HG03469 (cell line): Measurements from ENCODE around the gene BTBD2.

Experiments used
- ATAC-seq: cut with Tn5 transposase; IDR thresholded peaks from one replicate; pipeline ENCODE4 v1.9.1; 2021; ENCODE audit warnings: mild to moderate bottlenecking, moderate library complexity, moderate number of reproducible peaks; ENCODE audit not compliant: unreplicated experiment

The BTBD2 gene

GRCh38 chr19:1987197-1988187, 28.0 kb downstream of the BTBD2 start:
- ATAC-seq = no peak

DNA sequence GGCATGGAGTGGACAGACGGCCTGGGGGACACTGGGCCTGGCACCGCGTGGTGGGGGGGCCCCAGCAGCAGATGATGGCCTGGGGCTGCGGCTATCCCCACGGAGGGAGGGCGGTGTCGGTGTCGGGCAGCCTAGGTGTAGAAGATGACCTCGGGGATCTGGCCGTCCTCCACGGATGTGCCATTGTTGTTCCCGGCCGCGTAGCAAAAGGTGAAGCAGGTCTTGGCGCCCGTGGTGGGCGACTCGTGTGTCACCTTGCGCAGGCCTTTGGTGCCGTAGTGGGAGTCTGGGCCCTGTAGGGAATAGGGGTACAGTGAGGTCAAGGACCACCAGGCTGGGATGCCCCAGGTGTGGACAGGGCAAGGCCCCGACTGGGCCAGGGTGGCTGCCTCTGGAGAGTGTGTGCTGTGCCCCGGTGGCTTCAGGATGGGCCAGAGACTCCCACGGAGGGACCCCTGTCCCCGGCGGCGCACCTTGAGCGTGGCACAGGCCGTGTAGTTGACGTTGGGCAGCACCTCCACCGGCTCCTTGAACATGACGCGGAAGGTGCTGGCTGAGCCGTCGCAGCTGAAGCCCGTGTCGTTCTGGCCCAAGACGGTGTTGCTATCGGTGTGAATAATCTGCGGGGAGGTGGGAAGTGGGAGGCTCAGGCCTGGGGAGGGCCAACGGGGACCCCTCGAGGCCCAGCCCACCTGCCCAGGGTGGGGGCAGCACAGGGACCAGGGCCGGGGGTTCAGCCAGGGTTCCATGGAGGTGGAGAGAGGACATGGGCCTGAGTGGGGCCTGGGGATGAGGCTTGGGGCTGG, 29.0 kb downstream of the BTBD2 start:
- no peak for ATAC-seq

- no peak for ATAC-seq
These were observed 29.7 kb downstream of the BTBD2 start for GRCh38 chr19:1985588-1986356.

- no peak for ATAC-seq
These were observed 31.2 kb downstream of the BTBD2 start for GRCh38 chr19:1984357-1984756.

GRCh38 chr19:1981253-1981652, 34.3 kb downstream of the BTBD2 start:
- no peak for ATAC-seq

DNA sequence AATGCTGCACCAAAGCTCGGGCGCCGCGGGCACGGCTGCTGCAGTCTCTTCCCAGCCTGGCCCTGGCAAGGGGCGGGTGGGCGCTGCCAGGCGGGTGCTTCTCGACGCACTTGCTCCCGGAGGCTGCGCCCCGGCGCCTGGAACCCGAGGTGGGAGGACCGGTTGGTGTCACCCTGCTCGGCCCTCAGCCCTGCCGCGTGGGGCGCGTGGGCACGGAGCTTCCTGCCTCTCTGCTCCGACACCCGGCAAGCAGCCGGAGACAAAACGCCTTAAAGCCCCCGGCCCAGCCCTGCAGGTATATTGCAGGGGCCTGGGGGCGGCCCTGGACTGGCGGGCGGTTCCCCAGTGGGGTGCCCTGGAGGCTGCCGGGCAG, 34.7 kb downstream of the BTBD2 start:
- no peak for ATAC-seq

GRCh38 chr19:1980091-1980808, 35.3 kb downstream of the BTBD2 start:
- ATAC-seq = no peak

GRCh38 chr19:1979642-1980041, 35.9 kb downstream of the BTBD2 start:
- ATAC-seq = no peak

- ATAC-seq = no peak
These were observed 36.5 kb downstream of the BTBD2 start for GRCh38 chr19:1979017-1979416.

- ATAC-seq = no peak
These were observed 37.1 kb downstream of the BTBD2 start for GRCh38 chr19:1978346-1978894.

GRCh38 chr19:1977120-1977519, 38.4 kb downstream of the BTBD2 start:
- ATAC-seq = no peak

DNA sequence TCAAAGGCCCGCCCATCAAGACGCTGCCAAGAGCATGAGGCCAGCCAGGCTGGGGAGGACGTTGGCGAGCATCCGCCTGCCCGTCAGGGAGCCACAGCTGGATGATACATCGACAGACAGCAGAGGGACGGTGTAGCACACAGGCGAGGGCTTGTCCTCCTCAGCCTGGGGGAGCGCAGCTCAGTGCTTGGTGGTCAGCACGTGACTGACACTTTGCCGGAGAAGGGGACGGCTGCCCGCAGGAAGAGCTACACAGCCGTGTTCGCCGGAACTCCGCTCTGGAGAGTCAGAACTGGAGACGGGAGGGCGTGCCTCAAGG, 40.4 kb downstream of the BTBD2 start:
- ATAC-seq = no peak

GRCh38 chr19:1974381-1975161, 40.9 kb downstream of the BTBD2 start:
- no peak for ATAC-seq

DNA sequence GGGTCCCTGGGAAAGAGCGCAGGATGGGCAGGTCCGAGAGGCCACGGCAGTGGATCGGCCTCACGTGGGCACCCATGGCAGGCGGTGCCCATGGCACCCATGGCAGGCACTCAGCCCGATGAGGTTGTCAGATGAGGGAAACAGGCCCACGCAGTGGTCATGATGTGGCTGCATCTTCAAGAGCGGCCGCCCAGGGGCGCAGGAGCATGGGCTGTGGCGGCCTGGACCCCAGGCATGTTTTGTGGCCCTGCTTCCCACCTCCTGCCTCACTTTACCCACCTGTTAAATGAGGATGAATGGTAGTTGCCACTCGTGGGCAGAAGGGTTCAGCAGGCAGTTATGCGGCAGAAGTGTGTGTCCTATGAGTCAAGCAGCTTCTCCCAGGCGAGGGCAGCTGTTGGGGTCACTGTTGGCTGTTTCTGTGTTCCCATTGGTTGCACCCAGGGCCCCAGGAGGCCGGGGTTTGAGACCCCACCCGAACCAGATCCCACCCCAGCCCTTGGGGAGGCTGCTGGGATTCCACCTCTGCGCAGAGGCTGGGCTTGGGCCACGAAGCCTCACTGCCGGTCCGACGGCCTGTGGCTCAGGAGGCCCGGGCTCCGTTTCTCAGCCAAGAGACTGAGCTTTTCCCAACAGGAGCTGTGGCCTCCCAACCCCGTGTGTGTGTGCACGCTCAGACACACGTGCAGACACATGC, 44.6 kb downstream of the BTBD2 start:
- no peak for ATAC-seq

GRCh38 chr19:1970003-1970805, 45.3 kb downstream of the BTBD2 start:
- ATAC-seq = no peak

DNA sequence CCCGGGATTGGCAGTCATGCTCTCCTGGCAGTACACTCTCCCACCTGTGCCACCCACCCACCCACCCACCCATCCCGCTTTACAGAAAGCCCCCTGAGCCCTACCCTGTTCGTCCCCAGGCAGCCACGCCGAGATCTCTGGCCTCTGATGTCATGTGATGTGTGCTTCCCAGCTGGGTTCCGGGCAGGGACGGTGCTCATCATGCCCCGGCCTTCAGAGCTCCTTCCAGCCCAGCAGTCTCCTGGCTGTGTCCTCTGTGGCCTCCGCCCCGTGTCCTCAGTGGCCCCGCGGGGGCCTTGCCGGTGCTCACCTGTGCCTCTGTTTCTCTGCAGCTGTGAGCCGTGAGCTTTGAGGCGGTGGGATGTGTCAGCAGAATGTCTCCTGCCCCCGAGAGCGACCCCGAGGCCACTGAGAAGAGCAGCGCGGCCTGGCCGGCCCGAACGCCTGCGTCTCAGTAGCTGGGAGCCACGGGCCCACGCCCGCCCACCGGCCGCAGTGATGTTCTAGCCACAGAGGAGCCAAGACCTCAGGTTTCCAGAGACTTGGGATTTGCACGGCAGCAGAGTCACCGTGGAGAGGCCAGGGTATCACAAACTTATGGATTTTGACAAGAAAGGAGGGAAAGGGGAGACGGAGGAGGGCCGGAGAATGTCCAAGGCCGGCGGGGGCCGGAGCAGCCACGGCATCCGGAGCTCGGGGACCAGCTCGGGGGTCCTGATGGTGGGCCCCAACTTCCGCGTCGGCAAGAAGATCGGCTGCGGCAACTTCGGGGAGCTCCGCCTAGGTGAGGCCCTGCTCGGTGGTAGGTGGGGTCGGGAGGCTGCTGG, 46.1 kb downstream of the BTBD2 start:
- no peak for ATAC-seq
